Cardiac septum (tissue), 1 donor: ENCODE measurements around the gene TPCN1. TPM values are rescaled to one million over a fixed set of nuclear protein-coding genes. Genes with fewer than 3 reads are reported as not detected.

Experiments used
- DNase-seq: peaks from one replicate; pipeline ENCODE4 v3.0.0-alpha.2; 2020; ENCODE audit warnings: low spot score
- intact Hi-C: fragments of 100-400 bp; cut with DNase I; formaldehyde crosslinking; loops from one replicate; pipeline ENCODE4 v1.14.0; 2022
- total RNA-seq: library from RNA; stranded (reverse); fragmentation: NEBNext Ultra II Directional; extraction: Animal tissue kit (Norgen Biotek cat#: 25700); gene quantifications from one replicate; pipeline ENCODE4 v1.2.1, GENCODE V29; 2021
- donor health status: DM: no; HTN: no; CAD: no.

Gene TPCN1
- total RNA-seq, 1 donor from 2014 or later: 77.1 TPM

DNA sequence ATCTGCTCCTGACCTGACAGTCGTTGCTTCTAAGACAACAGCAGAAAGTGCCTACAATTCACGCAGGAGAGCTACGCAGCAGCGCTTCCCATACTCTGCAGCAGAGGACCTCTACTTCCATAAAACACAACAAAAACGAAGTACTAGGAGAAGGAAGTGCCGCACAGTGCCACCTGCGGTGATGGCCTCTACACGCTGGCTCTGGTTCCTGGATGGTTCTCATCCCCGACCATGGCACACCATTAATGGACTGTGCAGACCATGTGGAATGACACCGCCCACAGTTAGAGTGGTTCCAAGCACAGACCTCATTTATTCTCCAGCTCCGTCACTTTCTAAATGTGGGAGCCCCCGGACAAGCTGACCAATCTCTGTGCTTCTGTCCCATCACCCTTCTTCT is 28.3 kb downstream of the TPCN1 start:
- intact Hi-C loops: no loop called here
- no peak for DNase-seq

DNA sequence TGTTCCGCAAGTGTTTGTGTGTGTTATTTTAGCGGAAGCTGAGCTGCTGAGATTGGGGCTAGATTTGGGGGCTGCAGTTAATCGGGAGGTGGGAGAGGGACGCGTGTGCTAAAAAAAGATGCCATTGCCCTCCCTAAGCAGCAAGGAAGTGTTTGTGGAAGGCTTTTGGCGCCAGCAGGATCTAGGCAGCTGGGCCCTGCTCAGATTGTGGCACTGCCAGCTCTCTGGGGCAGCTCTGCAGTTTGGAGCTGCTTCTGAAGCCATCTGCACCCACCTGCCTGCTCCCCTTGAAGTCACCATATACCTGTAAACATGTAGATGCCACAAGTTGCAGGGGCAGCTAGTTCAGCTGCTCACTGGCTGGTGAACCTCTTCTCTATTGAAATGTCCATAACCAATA is 28.8 kb downstream of the TPCN1 start:
- no peak for DNase-seq
- intact Hi-C loops: no loop called here

DNA sequence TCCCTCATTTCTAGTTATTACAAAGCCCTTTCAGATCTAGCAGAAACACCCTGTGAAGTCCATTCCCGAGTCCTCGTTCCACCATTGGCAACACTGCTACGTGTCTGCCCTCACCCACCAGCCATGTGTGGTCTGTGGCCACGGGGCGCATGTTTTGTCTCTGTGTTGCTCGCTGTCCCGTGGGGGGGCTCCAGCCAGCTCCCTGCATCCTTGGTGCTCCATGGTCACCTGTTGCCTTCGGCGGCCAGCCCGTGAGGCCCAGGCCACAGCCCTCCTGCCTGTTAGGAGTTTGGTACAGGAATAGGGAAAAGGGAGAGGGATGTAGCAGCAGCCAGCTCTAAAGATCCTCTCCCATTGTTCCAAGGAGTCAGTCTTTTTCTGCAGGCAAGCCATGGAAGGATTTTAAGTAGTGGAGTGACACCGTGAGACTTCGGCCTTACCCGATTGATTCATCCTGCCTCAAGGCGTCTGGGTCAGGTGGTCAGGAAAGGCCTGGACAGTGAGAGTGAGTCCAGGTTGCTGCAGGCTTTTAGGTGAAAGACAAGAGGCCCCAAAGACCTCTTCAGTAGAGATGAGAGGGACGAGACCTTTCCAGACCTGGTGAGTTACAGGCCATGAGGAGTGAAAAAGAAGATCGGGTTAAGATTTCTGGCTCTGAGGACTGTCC is 30.3 kb downstream of the TPCN1 start:
- intact Hi-C loops: no loop called here
- no peak for DNase-seq

DNA sequence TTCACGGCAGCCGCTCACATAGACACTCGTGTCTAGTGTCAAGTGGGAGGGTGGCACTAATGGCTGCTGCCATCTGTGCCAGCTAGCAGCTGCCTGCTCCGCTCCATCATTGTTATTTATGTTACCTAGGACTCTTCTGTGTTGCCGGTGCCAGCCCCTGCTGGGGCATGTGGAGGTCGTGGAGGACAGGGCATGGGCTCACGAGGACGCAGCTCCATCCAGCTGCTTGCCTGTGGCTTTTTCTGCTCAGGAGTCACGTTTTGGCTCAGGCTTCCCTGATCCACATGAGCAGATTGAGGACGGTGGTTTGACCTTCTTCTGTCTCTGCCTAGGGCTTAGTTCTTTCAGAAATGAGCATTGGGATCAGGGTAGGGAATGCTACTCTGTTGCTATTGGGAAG is 31.2 kb downstream of the TPCN1 start:
- intact Hi-C loops: no loop called here
- DNase-seq: no peak

DNA sequence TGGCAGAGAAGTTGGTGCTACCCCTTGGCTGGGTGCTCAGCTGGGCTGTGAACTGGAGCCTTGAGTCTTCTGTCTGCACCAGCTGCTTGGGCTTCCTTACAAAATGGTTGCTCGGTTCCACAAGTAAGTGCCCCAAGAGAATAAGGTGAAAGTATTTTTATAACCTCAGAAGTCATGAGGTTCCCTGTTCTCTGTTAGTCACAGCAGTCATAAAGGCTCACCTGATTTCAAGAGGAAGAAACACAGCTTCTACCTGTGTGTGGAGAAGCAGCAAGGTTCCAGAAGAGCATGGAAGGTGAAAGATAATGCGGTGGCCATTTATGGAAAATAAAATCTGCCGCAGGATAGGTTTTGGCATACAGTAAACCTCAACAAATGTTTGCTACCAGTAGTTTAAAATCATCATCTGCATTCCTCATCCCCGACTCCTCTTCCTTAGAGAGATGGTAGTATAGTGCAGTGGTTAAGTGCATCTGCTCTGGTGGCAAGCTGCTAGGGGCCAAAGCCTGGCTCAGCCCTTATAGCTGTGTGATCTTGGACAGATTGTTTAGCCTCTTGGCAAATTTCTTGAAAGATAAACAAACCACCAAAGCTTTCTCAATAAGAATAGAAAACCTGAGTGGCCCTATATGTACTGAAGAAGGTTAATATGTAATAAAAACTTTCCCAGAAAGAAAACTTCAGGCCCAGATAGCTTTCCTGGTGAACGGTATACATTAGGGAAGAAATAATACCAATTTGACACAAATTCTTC is 32.4 kb downstream of the TPCN1 start:
- intact Hi-C loops: no loop called here
- no peak for DNase-seq

DNA sequence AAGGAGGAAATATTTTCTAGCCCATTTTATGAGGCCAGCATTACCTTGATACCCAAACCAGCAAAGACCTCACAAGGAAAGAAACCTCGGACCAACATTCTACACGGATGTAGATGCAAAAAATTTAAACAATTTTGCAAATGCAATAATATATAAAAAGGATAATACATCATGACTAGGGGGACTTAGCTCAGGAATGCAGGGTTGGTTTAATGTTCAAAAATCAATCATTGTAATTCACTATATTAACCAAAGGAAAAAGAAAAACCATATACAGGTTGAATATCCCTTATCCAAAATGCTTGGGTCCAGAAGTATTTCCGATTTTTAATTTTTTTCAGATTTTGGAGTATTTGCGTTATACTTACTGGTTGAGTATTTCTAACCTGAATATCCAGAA is 33.0 kb downstream of the TPCN1 start:
- no peak for DNase-seq
- intact Hi-C loops: no loop called here

DNA sequence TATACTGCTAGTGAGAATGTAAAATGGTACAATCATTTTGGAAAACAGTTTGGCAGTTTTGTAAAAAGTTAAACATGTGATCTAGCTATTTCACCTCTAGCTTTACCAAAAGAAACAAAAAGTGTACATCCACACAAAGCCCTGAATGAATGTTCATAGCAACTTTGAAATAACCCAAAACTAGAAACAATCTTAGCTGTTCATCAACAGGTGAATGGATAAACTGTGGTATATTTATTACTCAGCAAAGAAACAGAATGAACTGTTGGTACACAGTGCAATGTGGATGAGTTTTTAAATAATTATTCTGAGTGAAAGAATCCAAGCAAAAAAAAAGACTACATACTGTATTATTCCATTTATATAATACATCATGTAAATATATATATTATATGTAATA is 36.3 kb downstream of the TPCN1 start:
- DNase-seq: no peak
- intact Hi-C loops: loop anchor here (5.0 kb wide), 1 partner anchor 35 kb away; the partner anchor contains the start of gene TPCN1

DNA sequence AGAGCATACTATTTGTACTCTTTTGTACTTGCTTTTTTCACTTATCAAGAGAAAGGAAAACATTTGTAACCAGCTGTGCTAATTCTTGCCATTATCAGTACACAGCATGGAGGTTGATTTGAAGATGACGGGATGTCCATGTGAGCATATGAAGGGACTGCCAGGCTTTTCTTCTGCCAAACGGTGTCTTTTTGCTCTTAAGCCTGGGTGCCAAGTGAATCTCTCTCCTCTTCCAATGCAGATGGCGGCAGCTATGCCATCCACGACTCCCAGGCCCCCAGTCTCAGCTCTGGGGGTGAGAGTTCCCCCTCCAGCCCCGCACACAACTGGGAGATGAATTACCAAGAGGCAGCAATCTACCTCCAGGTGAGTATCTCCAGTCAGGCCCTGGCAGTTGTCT is 38.9 kb downstream of the TPCN1 start:
- no peak for DNase-seq
- intact Hi-C loops: no loop called here

DNA sequence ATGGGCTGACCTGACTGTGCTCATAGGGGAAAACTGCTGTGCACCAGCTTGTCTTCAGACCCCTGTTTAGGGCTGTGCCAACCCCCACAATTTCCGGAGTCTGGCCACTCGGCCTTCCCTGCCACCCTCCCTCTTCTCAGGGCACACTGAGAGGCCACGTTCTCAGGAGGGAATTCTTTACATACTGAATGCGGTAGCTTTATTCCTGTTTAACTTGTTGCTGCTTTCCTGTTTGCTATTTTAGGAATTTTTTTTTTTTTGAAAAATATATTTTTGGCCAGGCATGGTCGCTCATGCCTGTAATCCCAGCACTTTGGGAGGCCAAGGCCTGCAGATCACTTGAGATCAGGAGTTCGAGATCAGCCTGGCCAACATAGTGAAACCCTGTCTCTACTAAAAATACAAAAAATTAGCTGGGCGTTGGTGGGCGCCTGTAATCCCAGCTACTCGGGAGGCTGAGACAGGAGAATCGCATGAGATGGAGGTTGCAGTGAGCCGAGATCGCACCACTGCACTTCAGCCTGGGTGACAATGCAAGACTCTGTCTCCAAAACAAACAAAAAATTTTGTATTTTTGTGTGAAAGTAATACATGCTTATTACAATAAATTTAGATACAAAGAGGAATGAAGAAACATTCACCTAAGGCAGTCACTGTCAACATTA is 39.5 kb downstream of the TPCN1 start:
- DNase-seq: no peak
- intact Hi-C loops: no loop called here

DNA sequence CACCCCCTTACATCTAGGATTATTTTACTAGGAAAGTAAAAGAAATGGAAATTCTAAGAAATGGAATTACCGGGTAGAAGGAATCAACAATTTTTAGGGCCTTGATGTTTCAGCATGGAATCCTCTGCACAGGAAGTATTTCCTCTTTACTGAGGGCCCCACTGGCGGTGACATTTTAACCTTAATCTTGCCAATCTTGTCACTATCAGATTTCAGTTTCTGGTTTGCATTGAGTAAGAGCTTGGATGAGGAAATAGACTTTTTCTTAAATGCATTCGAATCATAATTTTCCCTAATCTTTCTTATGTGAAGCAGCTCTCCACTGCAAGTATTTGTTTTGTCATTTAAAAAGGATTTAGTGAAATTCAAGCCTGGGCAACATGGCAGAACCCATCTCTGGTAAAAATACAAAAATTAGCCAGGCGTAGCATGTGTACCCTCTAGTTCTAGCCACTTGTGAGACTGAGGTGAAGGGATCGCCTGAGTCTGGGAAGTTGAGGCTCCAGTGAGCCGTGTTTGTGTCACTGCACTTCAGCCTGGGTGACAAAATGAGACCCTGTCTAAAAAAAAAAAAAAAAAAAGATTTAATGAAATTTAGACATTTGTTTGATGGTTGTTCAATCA is 40.7 kb downstream of the TPCN1 start:
- intact Hi-C loops: no loop called here
- no peak for DNase-seq

DNA sequence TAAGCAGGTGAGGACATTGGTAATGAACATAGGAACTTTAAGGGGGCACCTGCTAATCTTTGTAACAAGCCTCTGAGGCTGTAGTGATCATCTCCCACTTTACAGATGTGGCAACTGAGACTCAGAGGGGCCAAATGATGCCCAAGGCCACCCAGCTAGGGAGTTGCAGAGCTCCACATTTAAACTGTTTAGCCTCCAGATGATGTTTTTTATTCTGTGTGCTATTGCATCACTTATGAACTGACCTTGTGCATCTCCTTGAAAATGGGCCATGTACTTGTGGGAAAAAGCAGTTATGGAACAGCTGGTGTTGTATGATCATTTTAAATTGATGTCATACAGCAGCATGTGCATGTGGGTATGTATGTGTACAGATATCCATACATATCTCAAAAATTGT is 41.4 kb downstream of the TPCN1 start:
- no peak for DNase-seq
- intact Hi-C loops: no loop called here

DNA sequence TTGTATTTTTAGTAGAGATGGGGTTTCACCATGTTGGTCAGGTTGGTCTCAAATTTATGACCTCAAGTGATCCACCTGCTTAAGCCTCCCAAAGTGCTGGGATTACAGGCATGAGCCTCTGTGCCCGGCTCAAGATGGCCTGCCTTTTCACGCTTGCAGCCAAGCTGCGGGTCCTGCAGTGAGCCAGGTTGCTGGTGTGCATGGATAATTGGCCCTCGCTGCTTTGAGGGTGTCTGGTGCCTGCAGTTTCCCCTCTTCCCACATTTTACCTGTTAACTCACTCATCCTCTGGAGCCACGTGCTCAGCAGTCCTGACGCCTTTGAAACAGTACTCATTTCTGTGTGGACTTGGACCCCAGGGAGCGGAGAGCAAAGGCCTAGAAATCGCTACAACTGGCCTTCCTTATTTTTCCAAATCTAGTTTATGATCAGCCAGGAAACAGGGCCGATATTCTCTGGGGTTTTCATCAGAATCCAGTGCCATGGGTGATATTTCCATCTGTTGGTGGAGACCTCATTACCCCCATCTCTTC is 42.2 kb downstream of the TPCN1 start:
- intact Hi-C loops: no loop called here
- no peak for DNase-seq

DNA sequence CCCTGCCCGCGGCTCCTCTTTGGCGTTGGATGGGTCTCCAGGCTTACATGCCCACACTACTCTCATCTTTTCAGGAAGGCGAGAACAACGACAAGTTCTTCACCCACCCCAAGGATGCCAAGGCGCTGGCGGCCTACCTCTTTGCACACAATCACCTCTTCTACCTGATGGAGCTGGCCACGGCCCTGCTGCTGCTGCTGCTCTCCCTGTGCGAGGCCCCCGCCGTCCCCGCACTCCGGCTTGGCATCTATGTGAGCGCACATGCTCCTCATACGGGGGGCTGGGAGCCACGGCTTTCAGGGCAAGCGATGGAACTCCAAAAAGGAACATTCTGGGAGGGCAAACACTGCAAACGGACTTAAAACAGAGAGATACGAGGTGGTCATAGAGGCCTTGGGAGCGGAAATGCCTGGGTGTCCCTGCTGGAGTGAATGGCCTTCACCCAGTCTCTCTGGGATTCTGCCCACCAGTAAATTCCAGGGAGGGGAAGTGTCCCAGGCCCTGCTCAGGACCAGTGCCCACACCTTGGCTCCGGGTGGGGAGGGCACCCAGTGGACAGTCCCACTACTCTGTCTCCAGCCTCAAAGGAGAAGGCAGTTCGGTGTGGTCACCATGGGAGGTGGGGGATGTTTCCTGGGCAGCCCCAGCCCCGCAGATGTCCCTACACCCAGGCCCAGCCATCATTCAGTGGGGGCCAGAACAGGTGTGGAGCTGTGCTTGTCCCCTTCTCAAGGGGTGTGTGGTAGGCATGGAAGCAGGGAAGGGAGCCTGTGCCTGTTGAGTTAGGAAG is 45.0 kb downstream of the TPCN1 start:
- no peak for DNase-seq
- intact Hi-C loops: no loop called here

DNA sequence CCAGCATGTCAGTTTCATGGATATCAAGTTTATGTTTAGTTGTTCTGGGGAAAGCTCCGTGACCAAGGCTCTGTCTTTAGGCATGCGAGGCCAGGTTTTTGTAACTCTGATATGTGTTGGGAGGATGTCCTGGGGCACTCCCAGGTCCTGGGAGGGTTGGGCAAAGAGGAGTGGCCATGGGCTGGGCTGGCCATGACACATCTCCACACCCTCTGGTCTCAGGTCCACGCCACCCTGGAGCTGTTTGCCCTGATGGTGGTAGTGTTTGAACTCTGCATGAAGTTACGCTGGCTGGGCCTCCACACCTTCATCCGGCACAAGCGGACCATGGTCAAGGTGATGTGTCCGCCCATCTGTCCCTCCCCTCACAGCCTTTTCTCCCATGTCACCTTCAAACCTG is 46.4 kb downstream of the TPCN1 start:
- intact Hi-C loops: no loop called here
- DNase-seq: no peak

DNA sequence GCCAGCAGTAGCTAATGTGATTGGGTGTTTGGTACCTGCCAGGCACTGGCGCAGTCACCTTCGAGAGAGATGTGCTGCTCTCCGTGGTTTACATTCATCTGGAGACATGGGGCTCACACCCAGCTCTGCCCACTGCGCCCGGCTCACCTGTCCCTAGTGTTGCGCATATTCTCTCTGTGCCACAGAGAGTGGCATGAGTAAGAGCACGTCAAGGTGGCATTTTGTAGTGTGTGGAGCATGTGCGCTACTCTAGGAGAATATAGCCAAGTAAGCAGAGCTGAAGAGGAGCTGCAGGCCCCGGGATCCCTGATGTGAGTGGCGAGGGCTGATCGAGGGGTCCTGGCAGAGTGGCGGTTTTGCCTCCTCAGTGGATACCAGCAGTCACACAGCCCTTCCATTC is 46.9 kb downstream of the TPCN1 start:
- intact Hi-C loops: no loop called here
- no peak for DNase-seq

DNA sequence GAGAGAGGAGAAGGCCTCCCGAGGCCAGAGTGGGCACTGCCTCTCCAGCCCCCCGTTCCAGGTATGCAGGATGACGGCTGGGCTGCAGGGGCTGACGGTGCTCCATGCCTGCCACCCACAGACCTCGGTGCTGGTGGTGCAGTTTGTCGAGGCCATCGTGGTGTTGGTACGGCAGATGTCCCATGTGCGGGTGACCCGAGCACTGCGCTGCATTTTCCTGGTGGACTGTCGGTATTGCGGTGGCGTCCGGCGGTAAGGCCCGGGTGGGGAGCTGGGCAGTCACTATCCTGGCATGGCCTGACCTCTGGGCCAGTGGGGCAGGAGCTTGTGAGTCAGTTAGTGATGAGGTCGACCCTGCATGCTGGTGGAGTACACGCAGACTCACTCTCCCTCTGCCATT is 47.4 kb downstream of the TPCN1 start:
- no peak for DNase-seq
- intact Hi-C loops: no loop called here

DNA sequence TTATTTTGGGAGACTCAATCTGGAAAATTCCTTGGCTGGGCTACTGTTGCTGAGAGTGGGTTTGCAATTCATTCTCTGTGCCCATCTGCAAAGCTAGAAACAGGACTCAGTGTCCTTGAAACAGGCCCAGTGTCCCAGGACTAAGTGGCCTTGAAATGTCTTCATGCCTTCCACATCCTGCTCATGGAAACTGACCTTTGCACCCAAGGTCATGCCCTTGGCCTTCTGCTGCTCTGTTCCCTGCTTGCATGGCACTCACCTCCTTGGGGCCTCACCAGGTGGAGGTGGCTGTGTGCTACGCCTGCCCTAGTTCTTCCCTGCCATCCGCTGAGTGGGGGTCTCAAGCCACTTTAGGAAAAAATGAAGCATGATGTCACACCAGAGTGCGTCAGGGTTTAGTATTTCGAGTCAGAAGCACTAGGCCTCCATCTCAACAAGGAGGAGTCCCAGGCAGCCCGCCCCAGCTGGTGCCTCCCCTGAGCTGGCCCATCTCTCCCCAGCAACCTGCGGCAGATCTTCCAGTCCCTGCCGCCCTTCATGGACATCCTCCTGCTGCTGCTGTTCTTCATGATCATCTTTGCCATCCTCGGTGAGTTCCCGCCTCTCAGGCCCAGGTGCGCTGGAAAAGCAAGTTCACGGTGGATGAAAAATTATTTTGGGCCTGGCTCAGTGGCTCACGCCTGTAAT is 48.1 kb downstream of the TPCN1 start:
- intact Hi-C loops: no loop called here
- DNase-seq: no peak

DNA sequence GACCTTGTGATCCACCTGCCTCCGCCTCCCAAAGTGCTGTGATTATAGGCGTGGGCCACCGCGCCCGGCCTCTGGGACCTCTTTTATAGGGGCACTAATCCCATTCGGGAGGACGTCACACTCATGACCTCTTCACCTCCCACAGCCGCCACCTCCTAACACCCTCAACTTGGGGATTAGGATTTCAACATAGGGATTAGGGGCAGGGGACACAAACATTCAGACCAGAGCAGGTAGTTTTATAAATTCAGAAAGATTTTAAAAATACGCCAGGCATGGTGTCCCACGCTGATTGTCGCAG is 49.4 kb downstream of the TPCN1 start:
- intact Hi-C loops: loop anchor here (5.0 kb wide), 2 partner anchors 33 to 73 kb away; no protein-coding TSS in a partner anchor
- DNase-seq: no peak

DNA sequence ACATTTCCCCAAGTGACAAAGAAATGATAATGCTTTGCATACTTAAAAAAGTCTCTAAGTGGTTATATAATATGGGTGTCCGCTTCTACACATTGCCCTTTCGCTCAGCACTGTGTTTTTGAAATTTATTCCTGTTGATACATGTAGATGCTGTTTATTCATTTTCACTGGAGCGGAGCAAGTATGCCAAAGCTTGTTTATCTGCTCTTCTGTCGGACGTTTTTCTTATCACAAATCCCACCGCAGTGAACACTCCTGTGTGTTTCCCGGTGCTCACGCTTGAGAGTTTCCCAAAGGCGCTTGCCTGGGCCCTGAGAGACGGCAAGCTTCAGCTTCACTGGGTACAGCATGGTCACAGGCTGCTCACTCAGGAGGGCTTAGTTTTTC is 50.2 kb downstream of the TPCN1 start:
- intact Hi-C loops: loop anchor here (5.0 kb wide), 2 partner anchors 34 to 74 kb away; no protein-coding TSS in a partner anchor
- DNase-seq: no peak
